Activated naive CD8-positive, alpha-beta T cell treated with anti-CD3 and anti-CD28 coated beads for 36 hours (primary cell): ENCODE results near the gene ZNF92. TPM values are rescaled to one million over a fixed set of nuclear protein-coding genes. Genes with fewer than 3 reads are reported as not detected.
"Not testable (repeated sequence)": the region's sequence is repeated elsewhere in the genome, so short reads cannot be mapped to it uniquely, and the experiment has no call there.

Experiments used
- DNase-seq: peaks from one replicate; pipeline ENCODE4 v3.0.0; 2021
- H3K27ac Mint-ChIP-seq: one replicate; pipeline ENCODE4 v1.8.0; 2022; ENCODE audit warnings: mild to moderate bottlenecking, moderate library complexity, mixed read lengths
- H3K27me3 Mint-ChIP-seq: one replicate; pipeline ENCODE4 v1.8.0; 2022; ENCODE audit warnings: mild to moderate bottlenecking, mixed read lengths
- H3K36me3 Mint-ChIP-seq: one replicate; pipeline ENCODE4 v1.8.0; 2021; ENCODE audit warnings: mild to moderate bottlenecking, mixed read lengths
- H3K4me1 Mint-ChIP-seq: one replicate; pipeline ENCODE4 v1.8.0; 2021; ENCODE audit warnings: mixed read lengths
- H3K4me3 Mint-ChIP-seq: one replicate; pipeline ENCODE4 v1.8.0; 2022; ENCODE audit warnings: mild to moderate bottlenecking, moderate library complexity, mixed read lengths
- H3K9me3 Mint-ChIP-seq: one replicate; pipeline ENCODE4 v1.8.0; 2022; ENCODE audit warnings: mixed read lengths
- total RNA-seq, 2 experiments: library from RNA; stranded (reverse); gene quantifications; one replicate each; pipeline ENCODE4 v1.2.3, GENCODE V29; 2021

ZNF92 gene
- total RNA-seq, 2 experiments from 2014 or later: 13.2 to 13.7 TPM

GRCh38 chr7:65444899-65445823, 71.5 kb downstream of the ZNF92 start:
- H3K4me1 Mint-ChIP-seq: peaks cover 7% of the 10 kb centered on the region
- H3K9me3 Mint-ChIP-seq: peaks cover 3% of the 10 kb centered on the region
- H3K36me3 Mint-ChIP-seq: no peaks in the 10 kb centered on the region
- no peak for DNase-seq
- H3K27me3 Mint-ChIP-seq: no peaks in the 10 kb centered on the region
- no peak overlapping the region for H3K27ac Mint-ChIP-seq
- no peak overlapping the region for H3K4me3 Mint-ChIP-seq

DNA sequence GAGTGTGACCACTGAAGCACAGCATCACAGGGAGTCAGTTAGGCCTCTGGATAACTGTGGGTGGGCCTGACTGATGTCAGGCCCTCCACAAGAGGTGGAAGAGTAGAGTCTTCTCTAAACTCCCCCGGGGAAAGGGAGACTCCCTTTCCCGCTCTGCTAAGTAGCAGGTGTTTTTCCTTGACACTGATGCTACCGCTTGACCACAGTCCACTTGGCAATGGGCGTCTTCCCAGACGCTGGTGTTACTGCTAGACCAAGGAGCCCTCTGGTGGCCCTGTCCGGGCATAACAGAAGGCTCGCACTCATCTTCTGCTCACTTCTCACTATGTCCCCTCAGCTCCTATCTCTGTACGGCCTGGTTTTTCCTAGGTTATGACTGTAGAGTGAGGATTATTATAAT, 73.4 kb downstream of the ZNF92 start:
- H3K36me3 Mint-ChIP-seq, H3K27me3 Mint-ChIP-seq, H3K4me1 Mint-ChIP-seq, H3K9me3 Mint-ChIP-seq, H3K27ac Mint-ChIP-seq, H3K4me3 Mint-ChIP-seq: not testable (repeated sequence)
- peak; percentile 2 for DNase-seq

GRCh38 chr7:65448816-65449504, 75.3 kb downstream of the ZNF92 start:
- no peak overlapping the region for H3K27ac Mint-ChIP-seq
- peaks cover 3% of the 10 kb centered on the region for H3K9me3 Mint-ChIP-seq
- H3K27me3 Mint-ChIP-seq: no peaks in the 10 kb centered on the region
- no peak for DNase-seq
- H3K4me1 Mint-ChIP-seq: peaks cover 5% of the 10 kb centered on the region
- H3K36me3 Mint-ChIP-seq: no peaks in the 10 kb centered on the region
- no peak overlapping the region for H3K4me3 Mint-ChIP-seq

DNA sequence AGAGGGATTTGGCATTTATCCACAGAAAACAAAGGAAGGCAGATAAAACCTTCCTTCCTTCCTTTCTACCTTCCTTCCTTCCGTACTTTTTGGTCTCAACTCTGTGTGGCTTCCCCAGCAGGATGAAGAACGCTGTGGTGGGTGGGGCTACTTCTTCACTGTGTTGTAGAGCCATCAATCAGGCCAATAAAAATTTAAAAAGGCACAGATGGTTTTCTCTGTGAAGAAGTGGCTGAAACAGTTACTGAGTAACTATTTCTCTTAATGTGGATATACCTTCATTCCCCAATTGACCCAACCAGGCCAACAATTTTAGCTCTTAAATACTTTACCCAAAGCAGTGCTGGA, 75.8 kb downstream of the ZNF92 start:
- H3K9me3 Mint-ChIP-seq: peaks cover 3% of the 10 kb centered on the region
- no peak for DNase-seq
- peaks cover 7% of the 10 kb centered on the region for H3K4me1 Mint-ChIP-seq
- no peaks in the 10 kb centered on the region for H3K36me3 Mint-ChIP-seq
- no peak overlapping the region for H3K27ac Mint-ChIP-seq
- H3K4me3 Mint-ChIP-seq: no peak overlapping the region
- H3K27me3 Mint-ChIP-seq: no peaks in the 10 kb centered on the region
